IPS-15b (cell line): ENCODE measurements around the gene RNU1-1.
"Not testable (repeated sequence)": the region's sequence is repeated elsewhere in the genome, so short reads cannot be mapped to it uniquely, and the experiment has no call there.

ENCODE experiments used
- H3K27me3 ChIP-seq: one replicate; pipeline ENCODE4 v1.6.1; 2013; ENCODE audit warnings: low read length; ENCODE audit not compliant: control insufficient read depth, insufficient read depth
- H3K36me3 ChIP-seq: one replicate; pipeline ENCODE4 v1.6.1; 2013; ENCODE audit warnings: low read length; ENCODE audit not compliant: control insufficient read depth, insufficient read depth
- H3K4me1 ChIP-seq: one replicate; pipeline ENCODE4 v1.6.1; 2013; ENCODE audit warnings: mild to moderate bottlenecking, low read length; ENCODE audit not compliant: control insufficient read depth, insufficient read depth
- H3K4me3 ChIP-seq: one replicate; pipeline ENCODE4 v1.5.1; 2013; ENCODE audit warnings: low read depth, low read length
- H3K9ac ChIP-seq: one replicate; pipeline ENCODE4 v1.6.1; 2013; ENCODE audit warnings: low read depth, mild to moderate bottlenecking, low read length
- H3K9me3 ChIP-seq: one replicate; pipeline ENCODE4 v1.6.1; 2013; ENCODE audit warnings: mild to moderate bottlenecking, low read length; ENCODE audit not compliant: control insufficient read depth, insufficient read depth

RNU1-1 gene

GRCh38 chr1:16537528-16537927 lies 23.4 kb upstream of the RNU1-1 start:
- not testable (repeated sequence) for H3K9ac ChIP-seq, H3K27me3 ChIP-seq, H3K9me3 ChIP-seq, H3K4me1 ChIP-seq, H3K4me3 ChIP-seq, H3K36me3 ChIP-seq

- not testable (repeated sequence) for H3K4me3 ChIP-seq, H3K4me1 ChIP-seq, H3K9ac ChIP-seq, H3K9me3 ChIP-seq, H3K36me3 ChIP-seq
- peaks cover 12% of the 10 kb centered on the region for H3K27me3 ChIP-seq
Observed at GRCh38 chr1:16536796-16537195, 22.7 kb upstream of the RNU1-1 start.

- H3K27me3 ChIP-seq: peaks cover 13% of the 10 kb centered on the region
- not testable (repeated sequence) for H3K4me1 ChIP-seq
Observed at GRCh38 chr1:16535898-16536297, 21.8 kb upstream of the RNU1-1 start.

GRCh38 chr1:16535487-16535886 lies 21.4 kb upstream of the RNU1-1 start:
- not testable (repeated sequence) for H3K9ac ChIP-seq, H3K36me3 ChIP-seq, H3K4me1 ChIP-seq, H3K9me3 ChIP-seq
- peak overlapping the region; percentile 66 for H3K4me3 ChIP-seq
- peaks cover 13% of the 10 kb centered on the region for H3K27me3 ChIP-seq

More at GRCh38 chr1:16535898-16536297, 21.8 kb upstream of the RNU1-1 start:
- H3K9ac ChIP-seq, H3K9me3 ChIP-seq, H3K36me3 ChIP-seq: not testable (repeated sequence)
- H3K4me3 ChIP-seq: peak overlapping the region; percentile 66

- H3K9me3 ChIP-seq, H3K9ac ChIP-seq, H3K4me1 ChIP-seq, H3K36me3 ChIP-seq: not testable (repeated sequence)
- H3K4me3 ChIP-seq: peak overlapping the region; percentile 66
- peaks cover 13% of the 10 kb centered on the region for H3K27me3 ChIP-seq
Observed at GRCh38 chr1:16534829-16535456, 20.9 kb upstream of the RNU1-1 start.

- H3K4me1 ChIP-seq, H3K9ac ChIP-seq, H3K9me3 ChIP-seq, H3K36me3 ChIP-seq: not testable (repeated sequence)
- Histone ChIP-seq H3K4me3 (peak overlapping the region; percentile 41), H3K27me3 (peaks cover 13% of the 10 kb centered on the region)
Observed at GRCh38 chr1:16534239-16534828, 20.2 kb upstream of the RNU1-1 start.

GRCh38 chr1:16532235-16532991 lies 18.3 kb upstream of the RNU1-1 start:
- not testable (repeated sequence) for H3K9ac ChIP-seq, H3K36me3 ChIP-seq, H3K4me1 ChIP-seq, H3K9me3 ChIP-seq
- Histone ChIP-seq H3K27me3 (peaks cover 13% of the 10 kb centered on the region), H3K4me3 (peak overlapping the region; percentile 46)

- H3K9me3 ChIP-seq, H3K36me3 ChIP-seq, H3K4me1 ChIP-seq, H3K27me3 ChIP-seq, H3K9ac ChIP-seq, H3K4me3 ChIP-seq: not testable (repeated sequence)
Observed at GRCh38 chr1:16528338-16528737, 14.3 kb upstream of the RNU1-1 start.

- not testable (repeated sequence) for H3K27me3 ChIP-seq, H3K4me1 ChIP-seq, H3K36me3 ChIP-seq, H3K9ac ChIP-seq, H3K9me3 ChIP-seq, H3K4me3 ChIP-seq
Observed at GRCh38 chr1:16525769-16526168, 11.7 kb upstream of the RNU1-1 start.

GRCh38 chr1:16521679-16522078 lies 7.6 kb upstream of the RNU1-1 start:
- H3K9me3 ChIP-seq, H3K9ac ChIP-seq, H3K36me3 ChIP-seq, H3K4me1 ChIP-seq: not testable (repeated sequence)
- peaks cover 14% of the 10 kb centered on the region for H3K27me3 ChIP-seq
- peak overlapping the region; percentile 53 for H3K4me3 ChIP-seq

GRCh38 chr1:16521288-16521583 lies 7.2 kb upstream of the RNU1-1 start:
- H3K9me3 ChIP-seq: no peaks in the 10 kb centered on the region
- H3K4me3 ChIP-seq: peak overlapping the region; percentile 53
- no peaks in the 10 kb centered on the region for H3K4me1 ChIP-seq
- no peak overlapping the region for H3K9ac ChIP-seq
- no peaks in the 10 kb centered on the region for H3K36me3 ChIP-seq
- peaks cover 14% of the 10 kb centered on the region for H3K27me3 ChIP-seq
